Liver (tissue), 9 donors: ENCODE measurements around the gene SOWAHA. TPM values are rescaled to one million over a fixed set of nuclear protein-coding genes. Genes with fewer than 3 reads are reported as not detected.

Source experiments
- DNase-seq: peaks from one replicate; pipeline ENCODE4 v3.0.0-alpha.2; 2017; ENCODE audit warnings: low spot score
- H3K27ac ChIP-seq, 2 donors: one replicate each; pipeline ENCODE4 v1.7.0; 2013; ENCODE audit warnings: inconsistent platforms in 2 of 2, low read length in 2 of 2, control low read depth in 1 of 2, low read depth in 1 of 2, mild to moderate bottlenecking in 1 of 2
- H3K27me3 ChIP-seq, 4 donors: one replicate each; pipeline versions ENCODE4 v1.6.1 to v1.7.0; 2013; ENCODE audit warnings: low read length in 3 of 4, inconsistent platforms in 1 of 4, mild to moderate bottlenecking in 1 of 4, moderate library complexity in 1 of 4; ENCODE audit not compliant: control insufficient read depth in 4 of 4, insufficient read depth in 4 of 4
- H3K36me3 ChIP-seq, 4 donors: one replicate each; pipeline versions ENCODE4 v1.6.1 to v1.7.0; 2013; ENCODE audit warnings: low read length in 3 of 4, mild to moderate bottlenecking in 3 of 4, low read depth in 1 of 4, moderate library complexity in 1 of 4; ENCODE audit not compliant: control insufficient read depth in 4 of 4, insufficient read depth in 3 of 4
- H3K4me1 ChIP-seq, 4 donors: one replicate each; pipeline versions ENCODE4 v1.6.1 to v1.7.0; 2013; ENCODE audit warnings: low read length in 3 of 4, mild to moderate bottlenecking in 3 of 4, moderate library complexity in 1 of 4; ENCODE audit not compliant: control insufficient read depth in 4 of 4, insufficient read depth in 4 of 4
- H3K4me3 ChIP-seq, 3 donors: one replicate each; pipeline versions ENCODE4 v1.6.1 to v1.7.0; 2013; ENCODE audit warnings: low read length in 3 of 3, control low read depth in 1 of 3, low read depth in 1 of 3, mild to moderate bottlenecking in 1 of 3
- H3K9ac ChIP-seq, 2 donors: one replicate each; pipeline ENCODE4 v1.7.0; 2013; ENCODE audit warnings: low read length in 2 of 2, mild to moderate bottlenecking in 2 of 2, moderate library complexity in 2 of 2, control low read depth in 1 of 2, low read depth in 1 of 2
- H3K9me3 ChIP-seq, 4 donors: one replicate each; pipeline versions ENCODE4 v1.6.1 to v1.7.0; 2013; ENCODE audit warnings: low read length in 3 of 4; ENCODE audit not compliant: control insufficient read depth in 4 of 4
- ATF3 ChIP-seq: IDR thresholded peaks from 2 replicates; pipeline ENCODE4 v1.6.1; 2016; ENCODE audit warnings: antibody characterized with exemption
- CTCF ChIP-seq: fragments of 150-350 bp; IDR thresholded peaks from 2 replicates; pipeline ENCODE4 v1.5.1; 2017; ENCODE audit warnings: improper control_type of control experiment, low read depth, low read length; ENCODE audit not compliant: missing input control
- EGR1 ChIP-seq, 2 donors: IDR thresholded peaks; 2 replicates each; pipeline ENCODE4 v1.6.1; 2016 to 2018; ENCODE audit warnings: antibody characterized with exemption in 2 of 2, low read depth in 2 of 2
- FOXA2 ChIP-seq: IDR thresholded peaks from 2 replicates; pipeline ENCODE4 v1.6.1; 2016; ENCODE audit warnings: antibody characterized with exemption
- GABPA ChIP-seq, 2 donors: IDR thresholded peaks in 1 of 2; conservative IDR thresholded peaks in 1 of 2; 2 replicates each; pipeline ENCODE4 v1.6.1; 2016; ENCODE audit warnings: antibody characterized with exemption in 2 of 2, mild to moderate bottlenecking in 1 of 2, moderate library complexity in 1 of 2
- HNF4A ChIP-seq, 2 donors: conservative IDR thresholded peaks; 2 replicates each; pipeline ENCODE4 v1.6.1; 2016; ENCODE audit warnings: antibody characterized with exemption in 2 of 2, mild to moderate bottlenecking in 2 of 2
- HNF4G ChIP-seq: IDR thresholded peaks from 2 replicates; pipeline ENCODE4 v1.6.1; 2016; ENCODE audit warnings: antibody characterized with exemption
- MAX ChIP-seq: IDR thresholded peaks from 2 replicates; pipeline ENCODE4 v1.6.1; 2016; ENCODE audit warnings: antibody characterized with exemption
- NR2F2 ChIP-seq: IDR thresholded peaks from 2 replicates; pipeline ENCODE4 v1.6.1; 2016; ENCODE audit warnings: antibody characterized with exemption
- RAD21 ChIP-seq, 2 donors: IDR thresholded peaks; 2 replicates each; pipeline ENCODE4 v1.6.1; 2016; ENCODE audit warnings: antibody characterized with exemption in 2 of 2, mild to moderate bottlenecking in 2 of 2
- REST ChIP-seq: IDR thresholded peaks from 2 replicates; pipeline ENCODE4 v1.6.1; 2016; ENCODE audit warnings: antibody characterized with exemption, mild to moderate bottlenecking
- RXRA ChIP-seq, 2 donors: IDR thresholded peaks; 2 replicates each; pipeline ENCODE4 v1.6.1; 2017 to 2018; ENCODE audit warnings: antibody characterized with exemption in 2 of 2, mild to moderate bottlenecking in 1 of 2
- SP1 ChIP-seq: IDR thresholded peaks from 2 replicates; pipeline ENCODE4 v1.6.1; 2018; ENCODE audit warnings: antibody characterized with exemption, mild to moderate bottlenecking
- TAF1 ChIP-seq: conservative IDR thresholded peaks from 2 replicates; pipeline ENCODE4 v1.6.1; 2016; ENCODE audit warnings: antibody characterized with exemption, mild to moderate bottlenecking
- YY1 ChIP-seq: IDR thresholded peaks from 2 replicates; pipeline ENCODE4 v1.6.1; 2016; ENCODE audit warnings: antibody characterized with exemption, mild to moderate bottlenecking
- ZBTB33 ChIP-seq: IDR thresholded peaks from 2 replicates; pipeline ENCODE4 v1.6.1; 2016; ENCODE audit warnings: antibody characterized with exemption
- WGBS: extraction: QIAGEN DNeasy Blood & Tissue Kit; methylation state at CpG from one replicate; pipeline ENCODE4 v1.1.7; 2013; 5-methylcytosine and 5-hydroxymethylcytosine counted together
- polyA plus RNA-seq, 2 donors: library from polyadenylated mRNA; stranded (reverse) in 1 of 2; unstranded in 1 of 2; fragments of 200-250 nt in 1 of 2; fragments of >200 nt in 1 of 2; fragmentation: Nextera tagmentation in 1 of 2; extraction: Ambion mirVana in 1 of 2; gene quantifications; one replicate each; pipeline versions ENCODE4 v1.2.1 to v1.2.3, GENCODE V29; 2013 to 2015
- total RNA-seq, 2 donors: library from RNA; depleted of rRNA; stranded (reverse); fragments of >200 nt; gene quantifications; one replicate each; pipeline ENCODE4 v1.2.3, GENCODE V29; 2014
- donor health status: healthy.
- donor health status: healthy.
- donor health status: healthy.
- donor health status: healthy.
- donor health status: healthy.

The SOWAHA gene
- total and polyA plus RNA-seq, 4 donors = 1.3 to 2.2 (median 1.8) TPM

GRCh38 chr5:132824426-132824825 is 11.3 kb downstream of the SOWAHA start:
- no peak overlapping the region for H3K27ac ChIP-seq
- no peak for TF ChIP-seq HNF4G
- TF ChIP-seq FOXA2 = no peak
- no peak overlapping the region for H3K4me3 ChIP-seq
- H3K9ac ChIP-seq = no peak overlapping the region
- no peak for DNase-seq
- H3K9me3 ChIP-seq = no peaks in the 10 kb centered on the region
- 93% methylated on average over 3 of the region's 3 CpGs for WGBS
- H3K27me3 ChIP-seq = no peaks in the 10 kb centered on the region
- H3K36me3 ChIP-seq = peaks cover 11 to 22% (median 18%) of the 10 kb centered on the region in 4 donors
- peaks cover 4 to 39% (median 27%) of the 10 kb centered on the region in 4 donors for H3K4me1 ChIP-seq

- peaks cover 11 to 22% (median 18%) of the 10 kb centered on the region in 4 donors for H3K36me3 ChIP-seq
- 80% methylated on average over 71 of the region's 71 CpGs for WGBS
- TF ChIP-seq EGR1 (IDR thresholded peaks at IDR 0.05; ENCODE audit: low read depth in 2 of 2) (no peak), TAF1 (no peak), YY1 (no peak), ZBTB33 (no peak), SP1 (no peak), ATF3 (no peak), CTCF (no peak), RXRA (IDR thresholded peaks at IDR 0.05) (no peak)
- H3K4me3 ChIP-seq = peak overlapping the region in 1 of 3 donors; percentile 12
- no peak overlapping the region for H3K27ac ChIP-seq
- H3K4me1 ChIP-seq = peaks cover 2 to 37% (median 27%) of the 10 kb centered on the region in 4 donors
- no peaks in the 10 kb centered on the region for H3K9me3 ChIP-seq
- no peak overlapping the region for H3K9ac ChIP-seq
- no peaks in the 10 kb centered on the region for H3K27me3 ChIP-seq
- no peak for DNase-seq
Measured at GRCh38 chr5:132825033-132825833, 12.1 kb downstream of the SOWAHA start.

- DNase-seq = no peak
- Histone ChIP-seq H3K9ac (no peak overlapping the region), H3K4me1 (peaks cover 2 to 37% (median 26%) of the 10 kb centered on the region in 4 donors), H3K4me3 (peak overlapping the region in 1 of 3 donors; percentile 12), H3K27ac (peak overlapping the region in 1 of 2 donors; percentile 61), H3K27me3 (no peaks in the 10 kb centered on the region), H3K36me3 (peaks cover 11 to 22% (median 18%) of the 10 kb centered on the region in 4 donors), H3K9me3 (no peaks in the 10 kb centered on the region)
- WGBS = 70% methylated on average over 43 of the region's 43 CpGs
- no peak for TF ChIP-seq TAF1
- TF ChIP-seq MAX = no peak
- TF ChIP-seq GABPA (IDR thresholded peaks at IDR 0.05 in 1 of 2, conservative IDR thresholded peaks at IDR 0.05 in 1 of 2) = no peak
- TF ChIP-seq ATF3 = no peak
- TF ChIP-seq HNF4A (conservative IDR thresholded peaks at IDR 0.05) = no peak
- no peak for TF ChIP-seq EGR1 (IDR thresholded peaks at IDR 0.05; ENCODE audit: low read depth in 2 of 2)
- TF ChIP-seq FOXA2 = no peak
- no peak for TF ChIP-seq HNF4G
- TF ChIP-seq RAD21 (IDR thresholded peaks at IDR 0.05) = no peak
- no peak for TF ChIP-seq YY1
- TF ChIP-seq REST = no peak
- no peak for TF ChIP-seq NR2F2
- TF ChIP-seq SP1 = no peak
Measured at GRCh38 chr5:132825834-132826391, 12.8 kb downstream of the SOWAHA start.
